Skeletal muscle tissue (tissue), 4 donors: ENCODE results near the gene SLC22A2. TPM values are rescaled to one million over a fixed set of nuclear protein-coding genes. Genes with fewer than 3 reads are reported as not detected.

Experiments
- H3K27ac ChIP-seq: one replicate; pipeline ENCODE4 v1.7.0; 2013; ENCODE audit warnings: mild to moderate bottlenecking, low read depth, low read length, inconsistent platforms
- H3K27me3 ChIP-seq, 3 donors: one replicate each; pipeline ENCODE4 v1.7.0; 2013; ENCODE audit warnings: low read length in 3 of 3; ENCODE audit not compliant: control insufficient read depth in 3 of 3, insufficient read depth in 3 of 3
- H3K36me3 ChIP-seq, 3 donors: one replicate each; pipeline ENCODE4 v1.7.0; 2013; ENCODE audit warnings: low read length in 3 of 3; ENCODE audit not compliant: control insufficient read depth in 3 of 3, insufficient read depth in 3 of 3
- H3K4me1 ChIP-seq, 3 donors: one replicate each; pipeline ENCODE4 v1.7.0; 2013; ENCODE audit warnings: low read length in 3 of 3, mild to moderate bottlenecking in 3 of 3; ENCODE audit not compliant: control insufficient read depth in 3 of 3, insufficient read depth in 3 of 3
- H3K4me3 ChIP-seq, 3 donors: one replicate each; pipeline ENCODE4 v1.7.0; 2013; ENCODE audit warnings: low read length in 3 of 3
- H3K9ac ChIP-seq, 3 donors: one replicate each; pipeline ENCODE4 v1.7.0; 2013; ENCODE audit warnings: low read length in 3 of 3, mild to moderate bottlenecking in 3 of 3, moderate library complexity in 2 of 3, low read depth in 1 of 3
- H3K9me3 ChIP-seq, 3 donors: one replicate each; pipeline ENCODE4 v1.7.0; 2013; ENCODE audit warnings: low read length in 3 of 3; ENCODE audit not compliant: control insufficient read depth in 3 of 3
- total RNA-seq: library from RNA; depleted of rRNA; stranded (reverse); fragments of >200 nt; gene quantifications from one replicate; pipeline ENCODE4 v1.2.3, GENCODE V29; 2014
- donor health status: Osteomylitis.

SLC22A2 gene
- total RNA-seq, 1 donor from 2014 or later, result not detected

DNA sequence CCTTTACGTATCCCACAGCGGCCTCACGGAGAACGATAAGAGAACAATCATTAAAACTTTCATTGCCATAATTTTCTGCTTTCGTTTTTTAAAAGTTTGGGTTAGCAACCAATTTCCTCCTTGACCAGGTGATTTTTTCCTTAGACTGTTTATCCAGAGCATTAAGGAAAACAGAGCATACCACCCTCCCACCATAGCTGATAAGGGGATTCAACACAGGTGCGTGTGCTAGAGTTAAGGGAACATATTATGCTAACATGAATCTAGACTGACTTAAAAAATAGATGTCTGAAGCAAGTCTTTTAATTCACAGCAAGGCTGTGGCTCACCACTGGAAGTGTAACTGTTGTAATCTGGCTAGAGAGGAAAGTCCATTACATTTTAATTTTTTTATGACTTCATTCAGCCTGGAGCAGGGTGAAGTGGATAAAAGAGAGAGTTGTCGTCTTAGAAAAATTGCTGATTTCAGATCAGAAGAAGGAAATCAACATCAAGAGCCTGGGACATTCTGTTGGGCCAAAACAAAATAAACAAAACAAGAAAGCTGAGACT lies 5.5 kb upstream of the SLC22A2 start:
- Histone ChIP-seq H3K27ac (no peak overlapping the region), H3K9me3 (no peaks in the 10 kb centered on the region), H3K36me3 (no peaks in the 10 kb centered on the region), H3K4me1 (no peaks in the 10 kb centered on the region), H3K4me3 (no peak overlapping the region), H3K9ac (no peak overlapping the region), H3K27me3 (peaks cover 0 to 4% (median 0%) of the 10 kb centered on the region in 3 donors)

DNA sequence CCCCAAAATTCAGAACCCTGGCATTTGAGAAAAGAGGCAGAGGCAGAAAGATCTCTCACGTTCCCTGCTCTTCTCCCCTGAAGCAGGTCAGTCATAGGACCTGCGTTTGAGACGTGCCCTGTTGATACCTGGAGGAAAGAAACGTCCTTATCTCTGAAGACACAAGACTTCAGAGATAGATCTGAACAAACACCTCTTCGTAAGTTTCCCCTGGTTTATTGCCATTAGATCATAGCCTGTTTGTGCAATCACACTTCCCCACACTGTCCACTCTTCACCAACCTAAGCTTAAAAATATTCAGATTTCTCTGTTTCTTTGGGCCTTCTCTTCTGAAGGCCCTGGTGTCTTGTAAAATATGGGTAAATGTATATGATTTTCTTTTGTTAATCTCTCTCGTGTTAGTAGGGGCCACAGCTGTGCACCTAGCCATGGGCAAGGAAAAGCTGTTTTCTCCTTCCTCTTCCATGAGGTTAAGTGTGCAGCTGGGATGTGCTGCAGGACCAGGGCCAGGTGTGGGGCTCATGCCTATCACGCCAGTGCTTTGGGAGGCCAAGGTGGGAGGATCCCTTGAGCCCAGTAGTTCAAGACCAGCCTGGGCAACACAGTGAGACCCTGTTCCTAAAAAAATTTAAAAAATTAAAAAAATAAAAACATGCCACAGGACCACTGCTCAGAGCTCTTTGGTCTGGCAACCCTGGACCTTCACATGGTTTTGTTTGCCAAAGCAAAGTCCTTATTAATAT lies 4.7 kb upstream of the SLC22A2 start:
- Histone ChIP-seq H3K4me1 (no peaks in the 10 kb centered on the region), H3K9me3 (no peaks in the 10 kb centered on the region), H3K9ac (no peak overlapping the region), H3K4me3 (no peak overlapping the region), H3K27me3 (peaks cover 0 to 4% (median 0%) of the 10 kb centered on the region in 3 donors), H3K36me3 (no peaks in the 10 kb centered on the region), H3K27ac (no peak overlapping the region)

- Histone ChIP-seq H3K27me3 (peaks cover 0 to 4% (median 0%) of the 10 kb centered on the region in 3 donors), H3K9me3 (no peaks in the 10 kb centered on the region), H3K36me3 (no peaks in the 10 kb centered on the region)
Measured at GRCh38 chr6:160261991-160262680, 3.5 kb upstream of the SLC22A2 start.

DNA sequence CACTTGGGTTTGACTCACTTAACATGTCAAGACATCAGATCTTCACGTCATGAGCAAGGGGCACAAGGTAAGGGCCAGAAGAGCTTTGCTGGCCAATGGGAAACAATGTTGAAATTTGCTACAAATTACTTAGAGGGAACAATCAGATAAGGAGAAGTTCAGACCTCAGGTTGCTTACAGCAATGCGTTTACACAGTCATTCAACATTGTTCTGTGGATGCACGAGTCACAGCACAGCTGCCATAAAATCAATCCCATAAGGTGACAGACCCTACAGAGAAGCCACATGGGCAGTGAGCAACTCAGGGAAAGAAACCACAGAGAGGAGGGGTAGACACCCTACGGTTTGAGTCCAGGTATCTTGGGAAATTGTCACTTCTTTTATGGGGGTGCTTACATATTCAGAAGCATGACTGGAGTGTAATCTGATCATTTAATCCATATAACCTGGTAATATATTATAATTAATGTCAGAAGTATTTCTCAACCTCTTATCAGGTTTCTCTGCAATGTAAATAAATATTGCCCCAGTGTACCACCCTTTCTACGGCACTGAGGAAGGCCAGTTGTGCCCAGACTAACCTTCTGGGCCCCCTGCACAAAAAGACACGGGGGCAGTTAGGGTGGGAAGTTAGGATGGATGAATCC lies 2.3 kb upstream of the SLC22A2 start:
- no peaks in the 10 kb centered on the region for H3K4me1 ChIP-seq
- no peak overlapping the region for H3K9ac ChIP-seq
- H3K27ac ChIP-seq, result no peak overlapping the region
- H3K9me3 ChIP-seq, result no peaks in the 10 kb centered on the region
- H3K4me3 ChIP-seq, result no peak overlapping the region
- H3K27me3 ChIP-seq, result peaks cover 0 to 4% (median 0%) of the 10 kb centered on the region in 3 donors
- H3K36me3 ChIP-seq, result no peaks in the 10 kb centered on the region

More at GRCh38 chr6:160261991-160262680, 3.5 kb upstream of the SLC22A2 start:
- no peak overlapping the region for H3K9ac ChIP-seq
- no peaks in the 10 kb centered on the region for H3K4me1 ChIP-seq
- no peak overlapping the region for H3K27ac ChIP-seq
- no peak overlapping the region for H3K4me3 ChIP-seq

DNA sequence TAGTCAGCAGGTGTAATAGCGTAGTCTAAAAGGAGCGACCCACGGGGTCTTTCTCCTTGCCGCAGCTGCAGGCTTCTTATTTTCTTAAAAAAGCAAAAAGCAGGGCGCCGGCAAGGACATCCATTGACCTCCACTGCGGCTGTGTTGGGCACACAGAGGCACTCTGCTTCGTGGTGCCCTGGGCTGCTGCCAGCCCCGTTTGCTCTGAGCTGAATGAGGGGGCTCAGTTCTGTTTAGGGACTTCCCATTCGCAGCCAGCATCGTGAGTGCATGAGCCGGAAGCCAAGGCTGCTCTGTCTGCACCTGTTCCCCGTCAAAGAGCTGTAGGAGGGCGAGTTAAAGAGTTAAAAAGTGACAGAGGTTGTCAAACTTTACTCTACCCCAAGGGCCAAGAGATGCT lies 1.7 kb upstream of the SLC22A2 start:
- no peaks in the 10 kb centered on the region for H3K9me3 ChIP-seq
- no peak overlapping the region for H3K27ac ChIP-seq
- no peaks in the 10 kb centered on the region for H3K36me3 ChIP-seq
- no peak overlapping the region for H3K9ac ChIP-seq
- H3K27me3 ChIP-seq, result peaks cover 0 to 4% (median 0%) of the 10 kb centered on the region in 3 donors
- no peak overlapping the region for H3K4me3 ChIP-seq
- no peaks in the 10 kb centered on the region for H3K4me1 ChIP-seq

DNA sequence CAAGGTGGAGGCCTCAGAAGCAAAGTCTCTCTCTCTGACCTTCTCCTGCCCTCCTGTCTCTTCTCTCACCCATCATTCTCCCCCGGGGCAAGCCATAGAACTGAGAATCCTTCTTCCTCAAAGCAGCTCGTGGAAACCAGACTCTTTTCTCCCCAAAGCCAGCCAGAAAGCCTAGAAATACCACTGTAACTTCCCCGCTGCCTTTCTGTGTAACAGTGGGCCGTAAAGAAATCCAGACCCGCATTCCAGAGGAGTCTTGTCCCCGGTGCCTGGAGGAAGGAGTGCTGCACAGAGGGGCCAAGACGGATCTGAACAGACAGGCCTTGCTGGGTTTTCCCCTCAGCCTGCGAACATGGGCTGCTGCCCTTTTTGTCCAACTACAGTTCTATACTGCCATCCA lies 977 bp upstream of the SLC22A2 start:
- Histone ChIP-seq H3K9ac (no peak overlapping the region), H3K36me3 (no peaks in the 10 kb centered on the region), H3K4me3 (no peak overlapping the region), H3K27ac (no peak overlapping the region), H3K4me1 (no peaks in the 10 kb centered on the region), H3K9me3 (no peaks in the 10 kb centered on the region), H3K27me3 (peaks cover 0 to 4% (median 0%) of the 10 kb centered on the region in 3 donors)

- no peaks in the 10 kb centered on the region for H3K4me1 ChIP-seq
- H3K9me3 ChIP-seq, result no peaks in the 10 kb centered on the region
- no peak overlapping the region for H3K27ac ChIP-seq
- peaks cover 0 to 4% (median 0%) of the 10 kb centered on the region in 3 donors for H3K27me3 ChIP-seq
- no peaks in the 10 kb centered on the region for H3K36me3 ChIP-seq
- no peak overlapping the region for H3K9ac ChIP-seq
- no peak overlapping the region for H3K4me3 ChIP-seq
Measured at GRCh38 chr6:160259143-160259425, 463 bp upstream of the SLC22A2 start.

DNA sequence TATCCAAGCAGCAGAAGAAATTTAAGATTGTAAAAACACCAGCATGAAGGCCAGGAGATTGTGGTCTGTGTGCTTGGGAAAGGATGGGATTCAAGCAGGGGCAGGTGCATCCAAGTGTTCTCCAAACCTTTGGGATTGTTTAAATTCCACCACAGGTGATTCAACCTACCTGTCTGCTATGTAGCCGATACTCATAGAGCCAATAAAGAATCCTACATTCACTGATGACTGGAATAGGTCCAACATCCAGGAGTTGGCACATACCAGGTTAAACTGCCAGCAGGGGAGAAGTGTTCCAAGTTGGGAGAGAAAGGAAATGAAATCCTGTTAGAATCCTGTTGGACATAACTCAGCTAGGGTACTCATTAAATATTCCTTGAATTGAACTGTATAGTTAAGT lies 2.2 kb downstream of the SLC22A2 start:
- no peak overlapping the region for H3K4me3 ChIP-seq
- H3K9ac ChIP-seq, result no peak overlapping the region
- H3K4me1 ChIP-seq, result no peaks in the 10 kb centered on the region
- H3K27ac ChIP-seq, result no peak overlapping the region
- H3K9me3 ChIP-seq, result no peaks in the 10 kb centered on the region
- H3K36me3 ChIP-seq, result no peaks in the 10 kb centered on the region
- peaks cover 0 to under 1% (median 0%) of the 10 kb centered on the region in 3 donors for H3K27me3 ChIP-seq

DNA sequence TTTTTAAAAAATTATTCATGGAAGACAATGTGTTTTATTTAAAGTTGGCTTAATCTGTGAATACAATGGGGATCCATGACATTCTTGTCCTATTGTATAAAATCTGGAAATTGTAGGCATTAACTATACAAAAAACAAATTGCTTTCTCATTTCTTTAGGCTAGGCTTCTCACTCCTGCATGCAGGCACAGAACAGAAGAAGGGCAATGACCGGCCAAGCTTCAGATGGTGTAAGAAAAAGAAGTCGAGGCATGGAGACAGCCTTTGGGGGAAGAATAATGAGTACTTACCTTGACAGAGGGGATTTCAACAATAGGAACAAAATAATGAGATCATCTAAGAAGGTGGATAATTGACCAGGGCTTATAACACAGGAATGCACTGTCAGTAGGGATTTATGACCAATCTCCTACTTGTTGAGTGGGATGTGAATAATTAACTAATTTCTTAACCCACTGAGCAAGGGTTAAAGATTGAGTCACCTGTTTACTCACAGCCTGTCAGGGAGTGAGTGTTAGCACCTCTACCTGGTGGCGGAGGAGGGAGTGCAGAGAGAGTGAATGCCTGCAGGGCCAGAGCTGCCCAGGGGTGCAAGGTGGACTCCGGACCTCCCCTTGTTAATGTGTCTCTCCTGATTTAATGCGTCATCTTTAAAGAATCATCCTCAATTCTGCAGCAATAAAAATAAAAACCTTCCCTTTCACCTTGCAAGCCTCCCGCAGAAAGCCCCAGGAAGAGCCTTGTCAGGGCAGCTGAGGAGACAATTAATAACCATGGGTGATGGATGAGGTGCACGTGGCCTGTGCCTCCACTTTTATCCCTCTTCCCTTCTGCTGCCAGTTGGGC lies 3.9 kb downstream of the SLC22A2 start:
- Histone ChIP-seq H3K4me3 (no peak overlapping the region), H3K36me3 (no peaks in the 10 kb centered on the region), H3K27me3 (no peaks in the 10 kb centered on the region), H3K9ac (no peak overlapping the region), H3K9me3 (no peaks in the 10 kb centered on the region), H3K27ac (no peak overlapping the region), H3K4me1 (no peaks in the 10 kb centered on the region)
